Astrocyte (in vitro differentiated cells and primary cell): ENCODE measurements around the gene CCNA1. TPM values are rescaled to one million over a fixed set of nuclear protein-coding genes. Genes with fewer than 3 reads are reported as not detected.

Source experiments
- DNase-seq: peaks from one replicate; pipeline ENCODE4 v3.0.0-alpha.2; 2010; ENCODE audit warnings: low read depth
- FAIRE-seq: peaks from 2 replicates; lab custom pipeline; 2011; peaks lifted over from hg19 to GRCh38; lab: Jason Lieb, UNC
- H2AFZ ChIP-seq: 2 replicates; pipeline ENCODE4 v1.6.0; 2012; ENCODE audit warnings: low read depth, low read length, inconsistent platforms
- H3K27ac ChIP-seq: 2 replicates; pipeline ENCODE4 v1.5.1; 2011; ENCODE audit warnings: low read depth, low read length, inconsistent platforms
- H3K27me3 ChIP-seq: 2 replicates; pipeline ENCODE4 v1.6.0; 2011; ENCODE audit warnings: low read length, inconsistent platforms; ENCODE audit not compliant: insufficient read depth
- H3K36me3 ChIP-seq: 2 replicates; pipeline ENCODE4 v1.5.1; 2011; ENCODE audit warnings: low read length, inconsistent platforms; ENCODE audit not compliant: insufficient read depth
- H3K4me1 ChIP-seq: 2 replicates; pipeline ENCODE4 v1.5.1; 2011; ENCODE audit warnings: low read length, inconsistent platforms; ENCODE audit not compliant: insufficient read depth
- H3K4me2 ChIP-seq: 2 replicates; pipeline ENCODE4 v1.6.0; 2012; ENCODE audit warnings: low read length, inconsistent platforms
- H3K4me3 ChIP-seq: 2 replicates; pipeline ENCODE4 v1.5.1; 2011; ENCODE audit warnings: low read depth, mild to moderate bottlenecking, low read length, inconsistent platforms; ENCODE audit not compliant: insufficient read depth
- H3K79me2 ChIP-seq: 2 replicates; pipeline ENCODE4 v1.6.0; 2012; ENCODE audit warnings: mild to moderate bottlenecking, low read length, inconsistent platforms; ENCODE audit not compliant: insufficient read depth
- H3K9ac ChIP-seq: 2 replicates; pipeline ENCODE4 v1.6.0; 2012; ENCODE audit warnings: mild to moderate bottlenecking, low read length, inconsistent platforms
- H3K9me3 ChIP-seq: 2 replicates; pipeline ENCODE4 v1.5.1; 2012; ENCODE audit warnings: low read depth, mild to moderate bottlenecking, low read length, inconsistent platforms; ENCODE audit not compliant: insufficient read depth
- H4K20me1 ChIP-seq: 2 replicates; pipeline ENCODE4 v1.6.0; 2012; ENCODE audit warnings: low read length, inconsistent platforms; ENCODE audit not compliant: insufficient read depth
- H3K27ac Mint-ChIP-seq: one replicate; pipeline ENCODE4 v1.8.0; 2021; ENCODE audit warnings: mild to moderate bottlenecking, mixed read lengths; ENCODE audit not compliant: unreplicated experiment
- H3K27me3 Mint-ChIP-seq: one replicate; pipeline ENCODE4 v1.8.0; 2021; ENCODE audit warnings: low read depth, mixed read lengths; ENCODE audit not compliant: unreplicated experiment
- H3K36me3 Mint-ChIP-seq: one replicate; pipeline ENCODE4 v1.8.0; 2021; ENCODE audit warnings: low read depth, mixed read lengths; ENCODE audit not compliant: unreplicated experiment
- H3K4me1 Mint-ChIP-seq: one replicate; pipeline ENCODE4 v1.8.0; 2021; ENCODE audit warnings: low read depth, mixed read lengths; ENCODE audit not compliant: unreplicated experiment
- H3K4me3 Mint-ChIP-seq: one replicate; pipeline ENCODE4 v1.8.0; 2021; ENCODE audit warnings: mild to moderate bottlenecking, moderate library complexity, mixed read lengths; ENCODE audit not compliant: unreplicated experiment
- H3K9me3 Mint-ChIP-seq: one replicate; pipeline ENCODE4 v1.8.0; 2021; ENCODE audit warnings: mild to moderate bottlenecking, mixed read lengths; ENCODE audit not compliant: unreplicated experiment
- EZH2 ChIP-seq: IDR thresholded peaks from 2 replicates; pipeline ENCODE4 v1.6.1; 2012; ENCODE audit warnings: mild to moderate bottlenecking, low read length, inconsistent platforms; ENCODE audit not compliant: insufficient read depth
- total RNA-seq: library from RNA; stranded (reverse); gene quantifications from 2 replicates; pipeline ENCODE4 v1.2.1, GENCODE V29; 2021
- TF ChIP-seq, protein P1 (sequence below): IDR thresholded peaks from 2 replicates; pipeline ENCODE4 v1.5.1; 2011; ENCODE audit warnings: low read depth, mild to moderate bottlenecking, inconsistent platforms, low read length, moderate library complexity; ENCODE audit not compliant: insufficient read depth

Gene CCNA1
- total RNA-seq, 1 donor from 2014 or later: 0.91 TPM

GRCh38 chr13:36456577-36456976, 24.3 kb downstream of the CCNA1 start:
- Histone ChIP-seq H3K9me3 (no peaks in the 10 kb centered on the region), H3K27ac (no peak overlapping the region), H3K27me3 (no peaks in the 10 kb centered on the region), H3K4me3 (no peak overlapping the region), H3K36me3 (no peaks in the 10 kb centered on the region), H3K4me2 (no peak overlapping the region), H3K9ac (no peak overlapping the region), H4K20me1 (no peaks in the 10 kb centered on the region), H2AFZ (no peak overlapping the region), H3K79me2 (no peaks in the 10 kb centered on the region), H3K4me1 (no peaks in the 10 kb centered on the region)
- Mint-ChIP-seq H3K4me3 (no peak overlapping the region), H3K27me3 (no peaks in the 10 kb centered on the region), H3K27ac (no peak overlapping the region), H3K9me3 (no peaks in the 10 kb centered on the region), H3K36me3 (no peaks in the 10 kb centered on the region), H3K4me1 (no peaks in the 10 kb centered on the region)
- FAIRE-seq: no peak
- TF ChIP-seq, protein P1, sequence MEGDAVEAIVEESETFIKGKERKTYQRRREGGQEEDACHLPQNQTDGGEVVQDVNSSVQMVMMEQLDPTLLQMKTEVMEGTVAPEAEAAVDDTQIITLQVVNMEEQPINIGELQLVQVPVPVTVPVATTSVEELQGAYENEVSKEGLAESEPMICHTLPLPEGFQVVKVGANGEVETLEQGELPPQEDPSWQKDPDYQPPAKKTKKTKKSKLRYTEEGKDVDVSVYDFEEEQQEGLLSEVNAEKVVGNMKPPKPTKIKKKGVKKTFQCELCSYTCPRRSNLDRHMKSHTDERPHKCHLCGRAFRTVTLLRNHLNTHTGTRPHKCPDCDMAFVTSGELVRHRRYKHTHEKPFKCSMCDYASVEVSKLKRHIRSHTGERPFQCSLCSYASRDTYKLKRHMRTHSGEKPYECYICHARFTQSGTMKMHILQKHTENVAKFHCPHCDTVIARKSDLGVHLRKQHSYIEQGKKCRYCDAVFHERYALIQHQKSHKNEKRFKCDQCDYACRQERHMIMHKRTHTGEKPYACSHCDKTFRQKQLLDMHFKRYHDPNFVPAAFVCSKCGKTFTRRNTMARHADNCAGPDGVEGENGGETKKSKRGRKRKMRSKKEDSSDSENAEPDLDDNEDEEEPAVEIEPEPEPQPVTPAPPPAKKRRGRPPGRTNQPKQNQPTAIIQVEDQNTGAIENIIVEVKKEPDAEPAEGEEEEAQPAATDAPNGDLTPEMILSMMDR: no peak
- TF ChIP-seq EZH2: no peak
- no peak for DNase-seq

DNA sequence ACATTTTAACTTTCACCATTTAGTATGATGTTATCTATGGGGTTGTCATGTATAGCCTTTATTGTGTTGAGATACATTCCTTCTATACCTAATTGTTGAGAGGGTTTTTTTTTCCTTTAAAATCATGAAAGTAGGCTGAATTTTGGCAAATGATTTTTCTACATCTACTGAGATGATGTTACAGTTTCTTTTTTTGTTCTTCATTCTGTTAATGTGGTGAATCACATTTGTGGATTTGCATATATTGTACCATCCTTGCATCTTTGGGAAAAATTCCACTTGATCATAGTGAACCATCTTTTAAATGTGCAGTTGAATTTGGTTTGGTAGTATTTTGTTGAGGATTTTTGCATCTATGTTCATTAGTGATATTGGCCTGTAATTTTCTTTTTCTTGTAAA, 29.2 kb downstream of the CCNA1 start:
- no peak overlapping the region for H2AFZ ChIP-seq
- Mint-ChIP-seq H3K9me3 (no peaks in the 10 kb centered on the region), H3K4me1 (no peaks in the 10 kb centered on the region), H3K36me3 (no peaks in the 10 kb centered on the region), H3K4me3 (no peak overlapping the region), H3K27me3 (no peaks in the 10 kb centered on the region), H3K27ac (no peak overlapping the region)
- H3K4me1 ChIP-seq: no peaks in the 10 kb centered on the region
- H3K36me3 ChIP-seq: no peaks in the 10 kb centered on the region
- no peaks in the 10 kb centered on the region for H3K79me2 ChIP-seq
- TF ChIP-seq EZH2: no peak
- TF ChIP-seq, protein P1: no peak
- no peak overlapping the region for H3K9ac ChIP-seq
- no peak overlapping the region for H3K4me2 ChIP-seq
- no peaks in the 10 kb centered on the region for H3K27me3 ChIP-seq
- DNase-seq: no peak
- no peak for FAIRE-seq
- no peak overlapping the region for H3K27ac ChIP-seq
- H4K20me1 ChIP-seq: no peaks in the 10 kb centered on the region
- H3K9me3 ChIP-seq: no peaks in the 10 kb centered on the region
- no peak overlapping the region for H3K4me3 ChIP-seq

DNA sequence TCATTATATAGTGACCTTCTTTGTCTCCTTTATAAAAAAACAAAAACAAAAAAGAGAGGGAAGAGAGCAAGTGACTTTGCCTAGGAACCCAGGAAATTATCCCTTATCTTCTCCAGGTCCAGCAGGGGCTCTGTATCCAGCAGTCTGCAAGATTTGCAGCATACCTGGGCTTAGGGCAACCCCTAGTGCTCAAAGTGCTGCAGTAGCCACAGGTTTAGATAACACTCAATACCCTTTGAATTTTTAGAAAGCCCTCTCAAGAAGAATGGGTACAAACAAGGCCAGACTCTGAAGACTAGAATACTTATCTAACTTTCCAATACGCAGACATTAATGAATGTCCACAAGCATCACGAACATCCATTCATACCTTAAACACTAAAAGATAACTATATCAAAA, 43.2 kb downstream of the CCNA1 start:
- H3K4me3 Mint-ChIP-seq: no peak overlapping the region
- no peak overlapping the region for H3K4me2 ChIP-seq
- no peak overlapping the region for H3K27ac Mint-ChIP-seq
- peaks cover 3% of the 10 kb centered on the region for H3K4me1 Mint-ChIP-seq
- no peak for TF ChIP-seq EZH2
- TF ChIP-seq, protein P1: peak; percentile 6
- peaks cover 5% of the 10 kb centered on the region for H3K36me3 Mint-ChIP-seq
- FAIRE-seq (no peak), DNase-seq (no peak)
- no peaks in the 10 kb centered on the region for H3K27me3 ChIP-seq
- H3K36me3 ChIP-seq: no peaks in the 10 kb centered on the region
- no peak overlapping the region for H3K27ac ChIP-seq
- no peak overlapping the region for H3K9ac ChIP-seq
- no peaks in the 10 kb centered on the region for H3K9me3 ChIP-seq
- H3K4me3 ChIP-seq: no peak overlapping the region
- no peaks in the 10 kb centered on the region for H3K4me1 ChIP-seq
- no peaks in the 10 kb centered on the region for H4K20me1 ChIP-seq
- peaks cover 14% of the 10 kb centered on the region for H3K9me3 Mint-ChIP-seq
- no peaks in the 10 kb centered on the region for H3K27me3 Mint-ChIP-seq
- H2AFZ ChIP-seq: no peak overlapping the region
- H3K79me2 ChIP-seq: no peaks in the 10 kb centered on the region
